GM13977 (cell line): Measurements from ENCODE around the gene NBAS.

ENCODE experiments used
- DNase-seq: peaks from one replicate; pipeline ENCODE4 v3.0.0; 2012; ENCODE audit warnings: low spot score
- CTCF ChIP-seq: IDR thresholded peaks from 2 replicates; pipeline ENCODE4 v1.5.1; 2012; ENCODE audit warnings: mild to moderate bottlenecking, control low read depth; ENCODE audit not compliant: insufficient read depth; ENCODE audit errors: extremely low read depth, missing control alignments
- in situ Hi-C: fragments of 300-500 bp; cut with MboI; formaldehyde crosslinking; loops from one replicate; pipeline ENCODE4 v1.12.0; 2022; ENCODE audit warnings: low sequenced_read_pairs, low pct_unique_long_range_greater_than_20kb, mixed read lengths, inconsistent platforms; ENCODE audit not compliant: unreplicated experiment

The NBAS gene

GRCh38 chr2:15605721-15606120 is 44.6 kb upstream of the NBAS start:
- in situ Hi-C loops: no loop called here
- TF ChIP-seq CTCF: no peak
- DNase-seq: no peak

- in situ Hi-C loops: no loop called here
- DNase-seq: no peak
- no peak for TF ChIP-seq CTCF
Observed at GRCh38 chr2:15603948-15604347, 42.8 kb upstream of the NBAS start.

- no peak for DNase-seq
- in situ Hi-C loops: no loop called here
- no peak for TF ChIP-seq CTCF
Observed at GRCh38 chr2:15603044-15603765, 42.1 kb upstream of the NBAS start.

- DNase-seq: no peak
- in situ Hi-C loops: no loop called here
- TF ChIP-seq CTCF: no peak
Observed at GRCh38 chr2:15602393-15602792, 41.3 kb upstream of the NBAS start.

GRCh38 chr2:15601681-15602080 is 40.5 kb upstream of the NBAS start:
- DNase-seq: no peak
- no peak for TF ChIP-seq CTCF
- in situ Hi-C loops: no loop called here

GRCh38 chr2:15599994-15600393 is 38.9 kb upstream of the NBAS start:
- in situ Hi-C loops: loop anchor here (25.0 kb wide), 1 partner anchor 1313 kb away; no protein-coding TSS in a partner anchor
- TF ChIP-seq CTCF: no peak
- no peak for DNase-seq

GRCh38 chr2:15596968-15597367 is 35.8 kb upstream of the NBAS start:
- no peak for DNase-seq
- in situ Hi-C loops: loop anchor here (25.0 kb wide), 1 partner anchor 1310 kb away; no protein-coding TSS in a partner anchor
- no peak for TF ChIP-seq CTCF
